Body of pancreas (tissue), 4 donors: Measurements from ENCODE around the gene NAT9. TPM values are rescaled to one million over a fixed set of nuclear protein-coding genes. Genes with fewer than 3 reads are reported as not detected.

Source experiments
- ATAC-seq: fragments of 150-250 bp; one replicate; pipeline ENCODE4 v1.9.1; 2016
- DNase-seq, 4 donors: peaks; one replicate each; pipeline ENCODE4 v3.0.0-alpha.2; 2019
- H3K27ac ChIP-seq, 4 donors: fragments of 200-600 bp; sonication (generic); 1 replicate in 3 of 4; 2 replicates in 1 of 4; pipeline versions ENCODE4 v1.5.1 to v1.6.1; 2016 to 2019; ENCODE audit warnings: mild to moderate bottlenecking in 1 of 4, mixed read lengths in 1 of 4, moderate library complexity in 1 of 4
- H3K27me3 ChIP-seq, 2 donors: fragments of 200-600 bp; sonication (generic); one replicate each; pipeline ENCODE4 v1.6.0; 2016; ENCODE audit warnings: mild to moderate bottlenecking in 1 of 2
- H3K36me3 ChIP-seq, 2 donors: fragments of 200-600 bp; sonication (generic); replicated peaks in 1 of 2; 2 replicates each; pipeline ENCODE4 v1.5.1; 2016; ENCODE audit warnings: low read depth in 2 of 2; ENCODE audit not compliant: insufficient read depth in 1 of 2
- H3K4me1 ChIP-seq: fragments of 200-600 bp; sonication (generic); one replicate; pipeline ENCODE4 v1.6.0; 2016
- H3K4me3 ChIP-seq, 2 donors: fragments of 200-600 bp; sonication (generic); 1 replicate in 1 of 2; 2 replicates in 1 of 2; pipeline ENCODE4 v1.5.1; 2016 to 2019
- H3K9me3 ChIP-seq, 3 donors: fragments of 200-600 bp; sonication (generic); 1 replicate in 2 of 3; 2 replicates in 1 of 3; pipeline ENCODE4 v1.5.1; 2016
- CTCF ChIP-seq, 7 experiments: fragments of 450-650 bp in 4 of 7; fragments of 200-600 bp in 3 of 7; sonication (generic) in 3 of 7; IDR thresholded peaks; one replicate each; pipeline ENCODE4 v1.5.1; 2016 to 2019; ENCODE audit warnings: antibody characterized with exemption in 7 of 7
- POLR2A ChIP-seq, 3 donors: fragments of 450-650 bp; IDR thresholded peaks; one replicate each; pipeline ENCODE4 v1.6.1; 2016; ENCODE audit warnings: antibody characterized with exemption in 3 of 3, mild to moderate bottlenecking in 2 of 3
- WGBS, 2 donors: methylation state at CpG; one replicate each; pipeline ENCODE4 v1.1.5; 2017; 5-methylcytosine and 5-hydroxymethylcytosine counted together
- intact Hi-C: fragments of 100-400 bp; cut with DNase I; formaldehyde crosslinking; loops from one replicate; pipeline ENCODE4 v1.15.1; 2023
- total RNA-seq, 2 donors: library from RNA; depleted of rRNA; stranded (reverse); fragments of >200 nt; gene quantifications; one replicate each; pipeline ENCODE4 v1.1.0, GENCODE V29; 2016

Gene NAT9
- total RNA-seq, 2 donors from 2014 or later, result 21.8 to 23.3 TPM

- DNase-seq (no peak), ATAC-seq (no peak)
- no peaks in the 10 kb centered on the region for H3K36me3 ChIP-seq
- TF ChIP-seq POLR2A (IDR thresholded peaks at IDR 0.05) (no peak), CTCF (IDR thresholded peaks at IDR 0.05) (no peak)
- H3K9me3 ChIP-seq, result no peaks in the 10 kb centered on the region
- H3K27me3 ChIP-seq, result no peaks in the 10 kb centered on the region
- intact Hi-C loops, result loop anchor here (5.0 kb wide), 2 partner anchors 34 to 124 kb away; partner anchors contain the start of gene NAT9
- H3K4me3 ChIP-seq, result no peak overlapping the region
- peaks cover 22% of the 10 kb centered on the region for H3K4me1 ChIP-seq
- 65 to 84% methylated on average over 8 to 9 of the region's 9 CpGs for WGBS, 2 donors
- H3K27ac ChIP-seq, result no peak overlapping the region
Measured at GRCh38 chr17:74742978-74743545, 33.1 kb downstream of the NAT9 start.

GRCh38 chr17:74742153-74742515 is 34.0 kb downstream of the NAT9 start:
- Histone ChIP-seq H3K27ac (no peak overlapping the region), H3K4me3 (no peak overlapping the region), H3K27me3 (peaks cover 0 to 7% of the 10 kb centered on the region in 2 donors), H3K36me3 (no peaks in the 10 kb centered on the region), H3K9me3 (no peaks in the 10 kb centered on the region), H3K4me1 (peaks cover 21% of the 10 kb centered on the region)
- DNase-seq (no peak), ATAC-seq (no peak)
- intact Hi-C loops, result loop anchor here (5.0 kb wide), 2 partner anchors 35 to 125 kb away; partner anchors contain the start of gene NAT9
- WGBS, 2 donors, result 32 to 44% methylated on average over 4 of the region's 4 CpGs
- TF ChIP-seq CTCF (IDR thresholded peaks at IDR 0.05), result no peak
- no peak for TF ChIP-seq POLR2A (IDR thresholded peaks at IDR 0.05)

GRCh38 chr17:74740641-74741387 is 35.3 kb downstream of the NAT9 start:
- Histone ChIP-seq H3K27me3 (peaks cover 0 to 7% of the 10 kb centered on the region in 2 donors), H3K4me1 (peaks cover 30% of the 10 kb centered on the region), H3K4me3 (no peak overlapping the region), H3K9me3 (no peaks in the 10 kb centered on the region), H3K27ac (no peak overlapping the region), H3K36me3 (no peaks in the 10 kb centered on the region)
- no peak for TF ChIP-seq CTCF (IDR thresholded peaks at IDR 0.05)
- no peak for TF ChIP-seq POLR2A (IDR thresholded peaks at IDR 0.05)
- no peak for ATAC-seq
- intact Hi-C loops, result loop anchor here (5.0 kb wide), 2 partner anchors 36 to 126 kb away; partner anchors contain the start of gene NAT9
- 69 to 83% methylated on average over 11 to 17 of the region's 17 CpGs for whole genome bisulfite sequencing, 2 donors
- DNase-seq, result no peak

GRCh38 chr17:74740173-74740572 is 36.0 kb downstream of the NAT9 start:
- WGBS, 2 donors, result 77 to 78% methylated on average over 6 of the region's 6 CpGs
- Histone ChIP-seq H3K27me3 (peaks cover 0 to 7% of the 10 kb centered on the region in 2 donors), H3K36me3 (no peaks in the 10 kb centered on the region), H3K4me1 (peaks cover 25% of the 10 kb centered on the region), H3K27ac (no peak overlapping the region), H3K4me3 (no peak overlapping the region), H3K9me3 (no peaks in the 10 kb centered on the region)
- TF ChIP-seq CTCF (IDR thresholded peaks at IDR 0.05) (no peak), POLR2A (IDR thresholded peaks at IDR 0.05) (no peak)
- intact Hi-C loops, result loop anchor here (5.0 kb wide), 2 partner anchors 37 to 127 kb away; partner anchors contain the start of gene NAT9
- ATAC-seq (no peak), DNase-seq (no peak)
